Hematopoietic multipotent progenitor cell treated with erythropoietin and hydrocortisone succinate and interleukin-3 and kit ligand, for 6 days (in vitro differentiated cells): Measurements from ENCODE around the gene ABHD2.
A peak's percentile ranks its signal among the peaks of the same experiment; 100 is the strongest.

Source experiments
- DNase-seq: peaks from one replicate; pipeline ENCODE4 v3.0.0-alpha.2; 2015

ABHD2 gene

DNA sequence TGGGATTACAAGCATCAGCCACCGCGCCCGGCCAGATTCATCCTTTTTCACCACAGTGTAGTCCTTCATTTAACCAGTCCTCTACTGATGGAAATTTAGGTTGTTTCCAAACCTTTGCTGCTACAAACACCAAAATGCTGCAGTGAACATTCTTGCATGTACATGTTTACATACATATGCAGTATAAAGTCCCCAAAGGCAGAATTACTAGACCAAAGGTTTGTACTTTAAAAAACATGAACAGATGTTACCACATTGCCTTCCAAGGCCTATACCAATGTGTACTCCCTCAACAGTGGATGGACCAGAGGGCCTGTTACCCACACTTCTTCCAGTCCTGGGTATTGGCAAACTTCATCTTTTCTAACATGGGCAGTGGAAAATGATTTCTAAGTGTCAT lies 82.1 kb downstream of the ABHD2 start:
- no peak for DNase-seq

DNA sequence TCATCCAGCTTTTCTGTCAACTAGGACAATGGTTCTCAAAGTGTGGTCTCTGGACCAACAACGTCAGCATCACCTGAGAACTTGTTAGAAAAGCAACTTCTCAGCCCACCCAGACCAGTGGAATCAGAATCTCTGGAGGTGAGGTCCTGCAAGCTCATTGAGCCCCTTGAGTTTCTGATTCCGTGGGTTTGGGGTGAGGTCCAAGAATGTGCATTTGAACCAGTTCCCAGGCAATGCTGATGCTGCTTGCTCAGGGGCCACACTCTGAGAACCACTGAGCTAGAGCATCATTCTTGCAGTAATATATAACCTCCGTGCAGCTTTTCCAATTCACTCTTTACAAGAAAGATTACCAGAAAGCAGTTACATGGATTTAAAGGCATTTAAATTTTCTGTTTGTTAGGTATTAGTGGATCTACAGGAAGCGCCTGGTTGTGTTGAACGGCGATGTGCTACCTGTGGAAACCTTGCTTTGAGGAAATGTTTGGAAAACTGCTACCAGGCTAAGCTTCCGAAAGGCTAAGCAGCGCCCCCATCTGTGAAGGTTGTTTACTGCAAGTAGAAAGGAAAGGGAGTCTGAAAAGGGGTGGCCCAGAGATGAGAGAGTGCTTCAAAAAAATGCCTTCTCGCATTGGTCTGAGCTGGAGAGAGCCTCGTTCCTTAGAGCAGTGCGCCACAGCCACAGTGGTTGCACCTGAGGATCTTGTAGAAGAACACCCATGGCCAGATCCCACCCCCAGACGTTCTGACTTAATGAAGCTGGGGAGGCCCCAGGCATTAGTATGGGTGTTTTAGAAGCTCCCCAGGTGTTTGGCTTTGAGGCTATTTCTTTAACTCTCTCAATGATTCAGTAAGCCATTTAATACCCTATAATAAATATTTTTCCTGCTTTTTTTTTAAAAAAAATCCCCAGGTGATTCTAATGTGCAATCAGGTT lies 83.1 kb downstream of the ABHD2 start:
- DNase-seq, result peak; percentile 71

DNA sequence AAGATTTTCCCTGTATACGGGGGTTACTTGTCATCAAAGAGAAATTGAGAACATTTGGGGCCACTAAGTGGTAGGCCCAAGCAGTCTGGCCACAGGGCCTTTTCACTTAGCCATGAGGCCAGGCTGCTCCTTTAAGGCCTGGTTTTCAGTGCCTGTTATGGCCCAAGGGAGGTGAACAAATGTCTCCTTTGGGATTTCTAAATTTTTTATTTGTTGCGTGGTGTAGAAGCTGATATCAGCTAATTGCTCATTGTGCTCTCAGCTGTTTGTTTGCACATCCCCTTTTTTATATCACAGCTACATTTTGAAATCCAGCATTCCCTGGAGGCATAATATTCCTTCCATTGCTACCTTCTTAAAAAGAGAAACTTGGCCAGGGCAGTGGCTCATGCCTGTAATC lies 84.7 kb downstream of the ABHD2 start:
- DNase-seq, result no peak

- DNase-seq, result no peak
Observed at GRCh38 chr15:89174476-89174875, 86.2 kb downstream of the ABHD2 start.

DNA sequence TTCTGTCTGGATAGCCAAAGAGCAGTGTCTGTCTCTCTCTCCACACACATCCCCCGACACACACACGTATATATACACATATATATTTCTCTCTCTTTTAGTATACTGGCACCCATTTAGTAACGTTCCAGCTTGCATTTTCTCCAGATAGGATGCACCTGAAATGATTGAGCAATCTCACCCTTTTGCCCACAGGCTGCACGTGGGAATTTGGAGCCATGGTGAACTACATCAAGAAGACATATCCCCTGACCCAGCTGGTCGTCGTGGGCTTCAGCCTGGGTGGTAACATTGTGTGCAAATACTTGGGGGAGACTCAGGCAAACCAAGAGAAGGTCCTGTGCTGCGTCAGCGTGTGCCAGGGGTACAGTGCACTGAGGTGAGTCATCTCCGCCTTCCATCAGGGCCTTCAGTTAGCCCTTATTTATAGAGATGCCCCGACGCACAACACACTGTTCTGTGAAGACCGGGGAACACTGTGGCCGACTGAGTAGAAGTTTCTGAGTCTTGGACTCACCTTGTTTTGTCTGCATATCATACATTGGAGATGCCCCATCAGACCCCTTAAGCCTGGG lies 87.4 kb downstream of the ABHD2 start:
- no peak for DNase-seq

GRCh38 chr15:89177116-89177515 lies 88.9 kb downstream of the ABHD2 start:
- no peak for DNase-seq

- peak; percentile 80 for DNase-seq
Observed at GRCh38 chr15:89177633-89178306, 89.5 kb downstream of the ABHD2 start.

- no peak for DNase-seq
Observed at GRCh38 chr15:89178307-89178977, 90.2 kb downstream of the ABHD2 start.

GRCh38 chr15:89179966-89180875 lies 92.0 kb downstream of the ABHD2 start:
- no peak for DNase-seq

DNA sequence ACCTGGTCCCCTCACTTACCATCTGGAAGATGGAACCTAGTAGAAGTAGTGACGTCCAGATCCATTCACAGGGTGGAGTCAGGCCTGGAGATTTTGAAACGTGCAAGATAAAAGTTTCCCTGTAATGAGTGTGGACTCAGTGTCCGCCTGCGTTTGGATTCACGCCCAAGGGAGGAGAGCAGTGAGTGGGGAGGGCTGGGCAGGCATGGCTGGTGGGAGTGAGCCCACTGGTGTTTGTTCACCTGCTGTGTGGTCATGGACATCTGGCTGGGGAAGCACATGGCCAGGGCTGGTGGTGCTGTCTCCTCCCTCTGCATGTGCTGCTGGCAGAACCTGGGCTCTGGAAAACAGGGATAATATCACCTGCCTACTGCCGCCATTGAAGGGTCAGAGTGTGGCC lies 96.1 kb downstream of the ABHD2 start:
- DNase-seq, result no peak

- DNase-seq, result no peak
Observed at GRCh38 chr15:89184886-89185526, 96.8 kb downstream of the ABHD2 start.

- no peak for DNase-seq
Observed at GRCh38 chr15:89186803-89187202, 98.5 kb downstream of the ABHD2 start.

DNA sequence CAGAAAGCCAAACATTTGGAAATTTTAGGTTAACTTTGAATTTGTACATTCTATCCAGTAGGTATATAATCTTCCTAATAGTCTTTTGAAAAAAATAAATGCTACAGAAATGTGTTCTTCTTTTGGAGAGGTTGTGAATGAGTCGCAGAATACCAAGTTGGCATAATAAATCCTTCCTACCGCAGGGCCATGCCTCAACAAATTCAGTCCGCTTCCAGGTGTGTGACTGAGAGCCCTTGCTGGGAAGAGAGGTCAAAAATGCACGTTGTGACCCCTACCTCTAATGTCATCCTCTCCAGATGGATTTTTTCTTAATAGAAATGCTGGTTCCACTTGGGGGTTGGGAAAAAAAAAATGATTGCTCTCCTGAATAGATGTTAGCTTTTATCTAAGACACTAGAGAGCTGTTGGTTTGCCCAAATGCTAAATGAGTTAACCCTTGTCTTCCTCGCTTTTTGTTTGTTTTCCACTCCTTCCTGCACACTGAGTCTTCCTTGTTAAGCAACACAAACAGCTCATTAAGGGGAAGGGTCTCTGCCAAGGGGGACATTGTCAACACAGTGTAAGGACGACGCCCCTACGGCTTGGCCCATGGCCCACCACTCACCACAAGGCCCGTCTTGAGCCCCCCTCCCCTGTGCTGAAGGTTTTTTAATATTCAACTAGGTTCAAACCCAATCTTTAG lies 99.2 kb downstream of the ABHD2 start:
- DNase-seq, result no peak

DNA sequence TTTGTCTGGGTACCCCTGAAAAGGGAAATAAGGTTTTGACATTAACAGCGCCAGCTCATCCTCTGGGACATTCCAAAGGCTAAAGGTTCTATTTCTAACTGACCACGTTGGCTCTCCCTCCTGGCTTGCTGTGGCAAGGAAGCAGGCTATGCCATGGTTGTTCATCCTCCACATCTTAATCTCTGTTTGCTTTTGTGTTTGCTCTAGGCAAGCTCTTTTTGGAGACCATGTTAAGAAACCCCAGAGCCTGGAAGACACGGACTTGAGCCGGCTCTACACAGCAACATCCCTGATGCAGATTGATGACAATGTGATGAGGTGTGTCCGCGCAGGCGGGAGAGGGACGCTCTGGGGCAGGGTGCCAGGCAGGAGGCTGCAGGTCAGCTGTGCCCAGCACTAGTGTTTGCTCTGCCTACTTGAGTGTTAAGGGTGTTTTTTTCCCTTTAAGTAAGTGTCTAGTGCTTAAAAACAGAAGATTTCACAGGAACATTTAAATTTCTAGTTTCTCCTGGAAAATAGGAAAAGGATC lies 99.8 kb downstream of the ABHD2 start:
- no peak for DNase-seq

GRCh38 chr15:89192136-89192535 lies 103.9 kb downstream of the ABHD2 start:
- no peak for DNase-seq

- peak; percentile 15 for DNase-seq
Observed at GRCh38 chr15:89192766-89193165, 104.5 kb downstream of the ABHD2 start.

DNA sequence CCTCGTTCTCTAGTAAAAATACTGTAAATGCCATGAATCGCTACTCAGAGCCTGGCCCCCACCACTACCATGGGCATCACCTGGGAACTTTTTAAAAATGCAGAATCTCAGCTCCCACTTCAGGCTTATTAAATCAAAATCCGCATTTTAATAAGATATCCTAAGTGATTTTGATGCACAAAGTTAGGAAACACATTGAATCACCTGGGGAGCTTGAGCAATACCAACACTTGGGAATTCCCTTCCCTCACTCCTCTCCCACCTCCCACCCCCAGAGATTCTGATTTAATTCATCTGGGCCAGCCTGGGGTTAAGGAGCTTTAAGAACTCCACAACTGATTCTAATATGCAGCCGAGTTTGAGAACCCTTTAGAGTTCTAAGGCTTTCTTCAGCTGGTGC lies 106.4 kb downstream of the ABHD2 start:
- DNase-seq, result no peak

DNA sequence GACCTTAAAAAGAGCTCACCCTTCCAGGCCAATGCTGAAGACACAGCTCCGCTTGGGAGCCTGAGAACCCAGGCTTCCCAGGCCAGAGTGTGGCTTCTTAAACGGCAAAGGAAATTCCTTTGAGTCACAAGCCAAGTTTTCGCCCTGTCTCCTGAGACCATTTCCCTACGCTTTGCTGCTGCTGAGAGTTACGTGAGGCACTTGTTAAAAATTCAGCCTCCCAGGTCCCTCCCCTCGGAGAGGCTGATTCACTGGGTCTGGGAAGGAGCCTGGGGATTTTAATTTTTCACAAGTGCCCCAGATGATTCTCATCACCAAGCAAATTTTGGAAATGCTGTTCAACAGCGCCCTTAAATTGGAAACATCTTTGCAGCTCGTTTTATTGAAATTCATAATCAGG lies 107.6 kb downstream of the ABHD2 start:
- no peak for DNase-seq

GRCh38 chr15:89196241-89196640 lies 108.0 kb downstream of the ABHD2 start:
- DNase-seq, result no peak

GRCh38 chr15:89196994-89197393 lies 108.7 kb downstream of the ABHD2 start:
- DNase-seq, result peak; percentile 20

GRCh38 chr15:89197503-89197971 lies 109.3 kb downstream of the ABHD2 start:
- DNase-seq, result no peak
